Measurements from ENCODE around the gene RHOT1. TPM values are rescaled to one million over a fixed set of nuclear protein-coding genes. Genes with fewer than 3 reads are reported as not detected.
A peak's percentile ranks its signal among the peaks of the same experiment; 100 is the strongest.

Gene RHOT1
- total RNA-seq, 6 experiments from 2014 or later: 20.8 to 26.8 (median 23.6) TPM

- DNase-seq: no peak
- no peaks in the 10 kb centered on the region for H3K9me3 Mint-ChIP-seq
- no peak overlapping the region for H3K27ac Mint-ChIP-seq
- H3K27me3 Mint-ChIP-seq (ENCODE audit: insufficient read depth): no peaks in the 10 kb centered on the region
- no peak for TF ChIP-seq CTCF (IDR thresholded peaks at IDR 0.05)
- peaks cover 30% of the 10 kb centered on the region for H3K4me1 Mint-ChIP-seq (ENCODE audit: low read depth)
- H3K36me3 Mint-ChIP-seq (ENCODE audit: low read depth): peaks cover 17% of the 10 kb centered on the region
- H3K4me3 Mint-ChIP-seq: no peak overlapping the region
Measured at GRCh38 chr17:32156656-32157055, 14.4 kb downstream of the RHOT1 start.

GRCh38 chr17:32157225-32157624 lies 14.9 kb downstream of the RHOT1 start:
- DNase-seq: peak; percentile 53
- H3K36me3 Mint-ChIP-seq (ENCODE audit: low read depth): peaks cover 17% of the 10 kb centered on the region
- TF ChIP-seq CTCF (IDR thresholded peaks at IDR 0.05): no peak
- no peak overlapping the region for H3K27ac Mint-ChIP-seq
- peaks cover 36% of the 10 kb centered on the region for H3K4me1 Mint-ChIP-seq (ENCODE audit: low read depth)
- no peak overlapping the region for H3K4me3 Mint-ChIP-seq
- no peaks in the 10 kb centered on the region for H3K27me3 Mint-ChIP-seq (ENCODE audit: insufficient read depth)
- no peaks in the 10 kb centered on the region for H3K9me3 Mint-ChIP-seq

- no peak for TF ChIP-seq CTCF (IDR thresholded peaks at IDR 0.05)
- H3K27me3 Mint-ChIP-seq (ENCODE audit: insufficient read depth): no peaks in the 10 kb centered on the region
- peaks cover 48% of the 10 kb centered on the region for H3K4me1 Mint-ChIP-seq (ENCODE audit: low read depth)
- DNase-seq: no peak
- no peak overlapping the region for H3K27ac Mint-ChIP-seq
- no peaks in the 10 kb centered on the region for H3K9me3 Mint-ChIP-seq
- peaks cover 14% of the 10 kb centered on the region for H3K36me3 Mint-ChIP-seq (ENCODE audit: low read depth)
- H3K4me3 Mint-ChIP-seq: no peak overlapping the region
Measured at GRCh38 chr17:32158870-32159585, 16.7 kb downstream of the RHOT1 start.

GRCh38 chr17:32159586-32160438 lies 17.5 kb downstream of the RHOT1 start:
- no peak overlapping the region; the same call in 1 of the 2 replicates for H3K27ac Mint-ChIP-seq
- no peak for DNase-seq
- H3K4me3 Mint-ChIP-seq: no peak overlapping the region
- H3K27me3 Mint-ChIP-seq (ENCODE audit: insufficient read depth): no peaks in the 10 kb centered on the region
- H3K36me3 Mint-ChIP-seq (ENCODE audit: low read depth): peaks cover 13% of the 10 kb centered on the region
- no peaks in the 10 kb centered on the region for H3K9me3 Mint-ChIP-seq
- no peak for TF ChIP-seq CTCF (IDR thresholded peaks at IDR 0.05)
- peaks cover 48% of the 10 kb centered on the region for H3K4me1 Mint-ChIP-seq (ENCODE audit: low read depth)

- no peak overlapping the region for H3K4me3 Mint-ChIP-seq
- peaks cover 13% of the 10 kb centered on the region for H3K36me3 Mint-ChIP-seq (ENCODE audit: low read depth)
- DNase-seq: no peak
- peak overlapping the region; percentile 87; the same call in 1 of the 2 replicates for H3K27ac Mint-ChIP-seq
- no peaks in the 10 kb centered on the region for H3K27me3 Mint-ChIP-seq (ENCODE audit: insufficient read depth)
- no peaks in the 10 kb centered on the region for H3K9me3 Mint-ChIP-seq
- TF ChIP-seq CTCF (IDR thresholded peaks at IDR 0.05): no peak
- H3K4me1 Mint-ChIP-seq (ENCODE audit: low read depth): peaks cover 48% of the 10 kb centered on the region
Measured at GRCh38 chr17:32160526-32160925, 18.2 kb downstream of the RHOT1 start.
